HG03039 (cell line): ENCODE measurements around the gene MAPK8.

Experiments
- ATAC-seq: cut with Tn5 transposase; IDR thresholded peaks from one replicate; pipeline ENCODE4 v1.9.1; 2021; ENCODE audit warnings: mild to moderate bottlenecking, moderate library complexity; ENCODE audit not compliant: unreplicated experiment

The MAPK8 gene

GRCh38 chr10:48378675-48379074 is 72.2 kb downstream of the MAPK8 start:
- no peak for ATAC-seq

- ATAC-seq, result no peak
Measured at GRCh38 chr10:48381971-48382370, 75.5 kb downstream of the MAPK8 start.

- ATAC-seq, result no peak
Measured at GRCh38 chr10:48382982-48383381, 76.5 kb downstream of the MAPK8 start.

DNA sequence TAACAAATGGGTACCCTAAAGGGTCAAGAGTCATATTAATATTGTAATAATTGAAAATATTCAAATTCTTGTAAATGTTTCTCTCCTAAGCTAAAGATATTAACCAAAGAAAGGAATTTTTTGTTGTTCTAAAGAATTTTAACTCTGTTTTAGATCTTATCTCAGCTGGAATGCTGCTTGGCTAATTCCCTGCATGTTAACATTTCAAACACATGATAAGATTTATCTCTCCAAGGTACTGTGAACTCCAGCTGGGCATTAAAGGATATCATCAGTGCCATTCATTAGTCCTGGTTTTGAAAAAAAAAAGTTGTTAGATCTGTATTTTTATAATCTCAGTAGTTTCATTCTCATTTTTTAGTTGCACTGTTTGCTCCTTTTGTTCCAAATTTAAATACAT is 76.9 kb downstream of the MAPK8 start:
- ATAC-seq, result no peak

DNA sequence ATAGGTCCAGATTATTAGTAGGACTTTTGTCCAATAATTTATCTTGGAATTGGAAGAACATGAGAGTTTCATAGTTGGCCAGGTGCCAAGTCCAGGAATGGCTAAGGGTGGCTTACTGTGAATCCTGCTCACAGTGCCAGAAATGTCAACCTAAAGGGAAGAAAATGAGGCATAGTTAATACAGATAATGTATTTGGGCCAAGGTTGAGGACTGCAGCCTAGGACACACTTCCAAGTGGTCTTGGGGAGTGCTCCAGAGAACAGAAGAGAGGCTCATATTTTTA is 78.2 kb downstream of the MAPK8 start:
- ATAC-seq, result no peak

DNA sequence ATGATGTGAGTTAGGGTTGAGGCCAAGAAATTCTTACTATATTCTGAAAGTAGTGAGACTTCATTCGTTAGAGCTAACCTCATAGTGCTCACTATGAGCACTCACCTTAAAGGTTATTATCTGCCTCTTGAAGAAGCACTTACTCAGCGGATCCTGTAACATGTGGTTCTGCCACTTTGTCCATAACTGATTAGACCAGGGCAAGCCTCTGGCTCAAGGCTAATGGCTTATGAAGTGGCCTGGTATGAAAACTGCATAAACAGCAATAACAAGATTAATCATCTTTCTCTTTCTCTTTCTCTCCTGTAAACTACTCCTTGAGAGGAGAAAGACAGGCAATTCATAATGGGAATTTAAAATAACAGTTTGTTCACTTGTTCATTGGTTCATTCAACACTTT is 82.8 kb downstream of the MAPK8 start:
- ATAC-seq, result no peak

GRCh38 chr10:48389846-48390557 is 83.5 kb downstream of the MAPK8 start:
- ATAC-seq, result no peak

- ATAC-seq, result no peak
Measured at GRCh38 chr10:48390558-48390871, 84.0 kb downstream of the MAPK8 start.

DNA sequence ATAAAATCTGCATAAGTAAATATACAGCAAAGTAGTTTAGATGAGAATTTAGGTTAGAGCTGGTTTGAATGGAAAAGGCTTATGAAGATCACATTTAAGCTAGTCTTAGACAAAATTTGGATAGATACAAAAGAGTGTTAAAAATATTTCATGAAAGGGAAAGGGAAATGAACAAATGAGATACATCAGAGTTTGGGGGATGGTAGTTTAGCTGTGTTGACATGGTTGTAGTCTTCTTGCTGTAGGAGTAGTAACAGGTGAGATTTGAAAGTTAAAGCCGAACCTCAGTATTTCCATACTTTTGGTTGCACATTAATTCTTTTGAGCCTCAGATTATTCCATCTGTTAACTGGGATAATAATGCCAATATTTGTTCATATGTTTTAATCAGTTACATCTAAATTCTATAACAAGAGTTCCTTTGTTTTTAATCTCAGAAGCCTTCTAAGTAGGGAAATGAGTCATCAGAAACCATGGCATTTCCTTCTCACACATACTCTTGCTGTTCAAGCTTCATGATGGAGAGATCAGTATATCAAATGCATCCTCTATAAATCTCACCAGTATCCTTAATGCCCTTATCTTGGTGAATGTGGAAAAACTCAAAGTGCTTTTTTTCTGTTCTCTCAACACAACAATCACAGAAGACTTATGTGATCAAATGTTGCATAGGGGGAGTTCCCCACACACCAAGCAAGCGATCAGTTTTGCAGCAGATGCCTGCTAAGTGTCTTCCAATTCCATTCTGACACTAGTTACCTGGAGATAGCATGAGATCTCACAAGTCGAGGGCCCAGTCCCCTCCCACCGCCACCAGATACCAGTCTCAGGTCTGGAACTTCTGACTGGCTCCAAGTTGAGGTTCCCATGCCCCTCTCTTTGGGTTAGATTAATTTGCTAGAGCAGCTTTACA is 84.7 kb downstream of the MAPK8 start:
- no peak for ATAC-seq

GRCh38 chr10:48391994-48392393 is 85.5 kb downstream of the MAPK8 start:
- ATAC-seq, result no peak

DNA sequence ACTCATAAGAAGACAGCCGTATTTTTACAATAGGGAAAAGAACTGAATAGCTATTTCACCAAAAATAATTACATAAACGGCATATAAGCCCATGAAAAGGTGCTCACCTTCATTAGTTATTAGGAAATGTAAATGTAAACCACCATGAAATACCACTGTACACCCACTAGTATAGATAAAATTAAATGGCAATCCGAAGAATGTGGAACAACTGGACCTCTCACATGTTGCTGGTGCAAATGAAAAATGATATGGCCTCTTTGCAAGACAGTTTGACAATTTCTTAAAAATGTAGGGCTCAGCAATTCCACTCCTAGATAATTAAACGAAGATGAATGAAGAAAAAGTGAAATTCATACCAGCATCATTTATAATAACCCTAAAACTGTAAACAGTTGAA is 91.8 kb downstream of the MAPK8 start:
- no peak for ATAC-seq

DNA sequence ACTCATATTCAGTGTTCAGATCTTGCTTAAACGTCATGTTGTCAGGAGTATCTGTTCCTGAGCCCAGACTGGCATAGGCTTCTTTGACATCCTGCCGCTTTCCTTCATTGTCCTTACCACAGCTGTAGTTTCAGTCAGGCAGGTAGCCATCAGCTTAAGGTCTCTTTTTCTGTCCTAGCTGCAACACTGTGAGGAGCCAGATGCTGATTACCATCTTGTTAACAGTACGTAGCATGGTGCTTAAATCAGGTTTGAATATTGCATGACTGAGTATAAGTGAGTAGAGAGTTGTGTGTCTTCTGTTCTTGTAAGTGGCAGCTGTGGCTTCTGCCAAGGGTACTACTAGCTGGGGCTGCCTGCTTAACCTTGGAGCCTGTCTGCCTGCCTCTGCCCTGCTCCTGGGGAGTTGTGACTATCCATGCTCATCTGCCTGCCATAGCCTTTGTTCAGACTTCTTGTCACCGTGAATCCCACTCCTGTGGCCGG is 92.6 kb downstream of the MAPK8 start:
- ATAC-seq, result no peak

DNA sequence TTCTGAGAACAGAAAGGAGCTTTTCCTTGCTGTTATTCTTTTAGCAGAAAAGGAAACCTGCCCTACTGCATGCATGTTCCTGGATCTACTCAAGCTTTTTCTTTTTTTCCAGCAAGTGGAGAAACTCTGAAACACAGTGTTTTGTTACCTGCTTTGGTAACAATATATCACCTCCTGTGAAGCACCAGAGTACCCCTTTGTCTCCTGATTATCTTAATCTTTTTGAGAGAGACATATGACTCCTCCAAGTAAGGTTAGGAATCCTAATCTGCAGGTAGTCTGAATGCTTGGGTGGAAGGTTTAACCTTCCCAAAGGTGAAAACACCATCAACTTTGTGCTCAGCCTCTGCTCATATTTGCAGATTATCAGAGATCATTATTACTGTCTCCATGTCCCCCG is 93.1 kb downstream of the MAPK8 start:
- ATAC-seq, result no peak

- ATAC-seq, result no peak
Measured at GRCh38 chr10:48400129-48400849, 93.8 kb downstream of the MAPK8 start.

DNA sequence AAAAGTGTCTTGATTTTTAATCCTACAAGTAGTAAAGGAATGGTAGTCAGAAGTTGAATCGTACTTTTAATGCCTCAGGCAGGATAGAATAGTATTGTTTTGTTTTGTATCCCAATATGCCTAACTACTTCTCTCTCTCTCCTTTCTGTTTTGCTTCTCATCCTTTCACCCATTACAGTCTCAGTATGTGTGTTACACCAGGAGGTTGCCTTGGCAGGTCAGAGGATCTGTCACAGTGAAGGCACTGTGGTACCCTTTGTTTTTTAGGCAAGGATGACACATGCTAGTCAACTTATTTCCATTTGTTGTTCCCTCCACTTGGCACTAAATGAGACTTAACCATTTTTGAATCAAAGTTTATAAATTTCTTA is 94.4 kb downstream of the MAPK8 start:
- ATAC-seq, result no peak

- ATAC-seq, result no peak
Measured at GRCh38 chr10:48404646-48405045, 98.2 kb downstream of the MAPK8 start.

- no peak for ATAC-seq
Measured at GRCh38 chr10:48406204-48406603, 99.7 kb downstream of the MAPK8 start.

DNA sequence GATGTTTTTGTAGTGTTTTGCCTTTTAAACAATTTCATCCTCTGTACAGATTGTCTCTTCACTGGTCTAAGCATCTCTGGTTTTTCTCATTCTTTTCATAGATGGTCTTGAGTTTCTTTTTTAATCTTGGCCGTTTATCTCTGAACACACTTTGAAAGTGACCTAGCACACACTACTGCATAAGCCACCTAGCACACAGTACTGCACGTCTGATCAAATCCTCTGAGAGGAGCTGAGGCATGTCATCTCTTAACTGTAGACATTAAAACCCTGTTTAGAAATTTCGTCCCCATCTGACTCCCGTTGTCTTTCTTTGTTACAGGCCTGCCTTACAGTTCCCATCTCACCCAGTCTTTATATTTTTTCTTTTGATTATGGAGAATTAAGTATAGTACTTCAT is 100.2 kb downstream of the MAPK8 start:
- ATAC-seq, result no peak

GRCh38 chr10:48410503-48410902 is 104.0 kb downstream of the MAPK8 start:
- ATAC-seq, result no peak

GRCh38 chr10:48411510-48411909 is 105.0 kb downstream of the MAPK8 start:
- no peak for ATAC-seq

- no peak for ATAC-seq
Measured at GRCh38 chr10:48412081-48412480, 105.6 kb downstream of the MAPK8 start.

DNA sequence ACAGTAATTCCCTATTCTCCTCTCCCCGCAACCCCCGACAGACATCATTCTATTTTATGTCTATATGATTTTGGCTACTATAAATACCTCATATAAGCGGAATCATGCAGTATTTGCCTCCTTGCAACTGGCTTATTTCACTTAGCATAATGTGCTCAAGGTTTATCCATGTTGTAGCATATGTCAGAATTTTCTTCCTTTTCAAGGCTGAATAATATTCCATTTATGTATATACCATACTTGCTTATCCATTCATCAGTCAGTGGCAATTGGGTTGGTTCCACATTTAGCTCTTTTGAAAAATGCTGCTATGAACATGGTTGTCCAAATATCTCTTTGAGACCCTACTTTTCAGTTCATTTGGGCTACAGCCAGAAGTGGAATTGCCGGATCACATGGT is 106.5 kb downstream of the MAPK8 start:
- no peak for ATAC-seq
